Vagina (tissue), 2 donors: Measurements from ENCODE around the gene ABCC2.

ENCODE experiments used
- CTCF ChIP-seq, 3 experiments: fragments of 450-650 bp in 2 of 3; fragments of 200-600 bp in 1 of 3; sonication (generic) in 1 of 3; IDR thresholded peaks; one replicate each; pipeline ENCODE4 v1.5.1; 2017 to 2019; ENCODE audit warnings: antibody characterized with exemption in 3 of 3, mild to moderate bottlenecking in 2 of 3, moderate library complexity in 2 of 3
- POLR2A ChIP-seq, 2 donors: fragments of 450-650 bp; IDR thresholded peaks; one replicate each; pipeline ENCODE4 v1.6.1; 2017; ENCODE audit warnings: antibody characterized with exemption in 2 of 2, mild to moderate bottlenecking in 2 of 2, moderate library complexity in 2 of 2

DNA sequence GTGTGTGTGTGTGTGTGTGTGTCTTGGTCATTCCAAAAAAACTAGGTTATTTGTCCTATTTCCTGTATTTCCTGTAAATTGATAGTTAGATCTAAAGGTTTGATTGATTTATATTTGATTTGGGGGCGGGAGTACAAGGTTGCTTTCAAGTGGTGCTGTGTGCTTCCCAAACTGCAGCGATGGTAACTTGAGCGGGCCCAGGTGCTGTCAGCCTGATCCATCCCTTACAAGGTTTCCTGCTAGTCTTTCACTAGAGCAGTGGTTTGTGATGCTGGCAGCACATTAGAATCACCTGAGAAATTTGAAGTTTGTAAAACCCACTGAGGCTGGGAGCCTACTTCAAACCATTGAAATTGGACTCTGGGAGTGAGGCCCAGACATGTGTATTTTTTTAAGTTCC is 23.7 kb downstream of the ABCC2 start:
- no peak for TF ChIP-seq POLR2A (IDR thresholded peaks at IDR 0.05)
- TF ChIP-seq CTCF (IDR thresholded peaks at IDR 0.05), result no peak
